GM03348 (cell line): Measurements from ENCODE around the gene TDRD3.

Experiments used
- DNase-seq: peaks from one replicate; pipeline ENCODE4 v3.0.0; 2012; ENCODE audit warnings: low spot score

The TDRD3 gene

DNA sequence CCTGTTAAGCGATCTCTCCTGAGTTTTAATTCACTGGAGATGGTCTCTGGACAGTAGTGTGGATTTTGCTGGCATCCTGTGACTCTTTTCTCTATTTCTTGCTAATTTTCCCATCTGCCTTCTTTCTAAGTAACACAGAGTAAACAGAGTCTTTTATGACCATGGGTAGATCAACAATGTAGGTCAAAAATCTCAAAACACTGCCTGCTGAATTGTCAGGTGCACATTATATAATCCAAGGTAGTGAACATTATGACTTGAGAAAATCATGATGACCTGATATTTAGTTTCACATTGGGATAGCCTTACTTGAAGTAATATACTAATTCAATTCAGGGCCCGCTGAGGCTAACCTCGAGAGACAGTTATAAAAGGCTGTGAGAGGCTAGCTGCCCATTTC lies 180.7 kb downstream of the TDRD3 start:
- DNase-seq = no peak

DNA sequence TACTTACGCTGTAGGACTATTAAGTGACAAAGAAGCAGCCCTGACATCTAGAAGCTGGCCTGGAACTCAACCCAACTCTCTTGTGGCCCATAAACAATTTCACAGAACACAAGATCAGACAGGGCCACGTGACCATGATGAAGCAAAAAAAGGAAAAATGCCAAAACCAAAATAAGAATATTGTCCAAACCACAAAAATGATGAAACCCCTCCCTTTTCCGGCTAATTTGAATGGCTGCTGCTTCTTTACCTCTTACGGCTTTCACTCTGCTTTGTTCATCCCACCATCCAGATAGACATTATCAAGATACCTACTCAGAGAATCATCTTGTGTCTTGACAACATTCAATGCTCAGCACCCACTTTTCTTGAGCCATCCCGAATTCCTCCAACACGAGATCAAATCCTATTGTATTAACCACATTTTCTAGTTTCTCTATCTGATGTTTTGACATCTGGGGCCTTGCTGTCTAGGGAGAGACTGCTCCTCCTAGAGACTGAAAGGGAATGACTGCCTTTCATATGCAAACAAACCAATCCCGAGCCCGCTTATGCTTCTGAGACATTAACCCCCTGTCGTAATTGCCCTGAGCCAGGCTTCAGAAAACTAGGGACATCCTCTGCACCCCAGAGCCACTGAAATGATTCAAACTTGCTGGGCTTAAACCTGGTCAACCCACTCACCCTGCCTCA lies 186.3 kb downstream of the TDRD3 start:
- peak; percentile 73 for DNase-seq

DNA sequence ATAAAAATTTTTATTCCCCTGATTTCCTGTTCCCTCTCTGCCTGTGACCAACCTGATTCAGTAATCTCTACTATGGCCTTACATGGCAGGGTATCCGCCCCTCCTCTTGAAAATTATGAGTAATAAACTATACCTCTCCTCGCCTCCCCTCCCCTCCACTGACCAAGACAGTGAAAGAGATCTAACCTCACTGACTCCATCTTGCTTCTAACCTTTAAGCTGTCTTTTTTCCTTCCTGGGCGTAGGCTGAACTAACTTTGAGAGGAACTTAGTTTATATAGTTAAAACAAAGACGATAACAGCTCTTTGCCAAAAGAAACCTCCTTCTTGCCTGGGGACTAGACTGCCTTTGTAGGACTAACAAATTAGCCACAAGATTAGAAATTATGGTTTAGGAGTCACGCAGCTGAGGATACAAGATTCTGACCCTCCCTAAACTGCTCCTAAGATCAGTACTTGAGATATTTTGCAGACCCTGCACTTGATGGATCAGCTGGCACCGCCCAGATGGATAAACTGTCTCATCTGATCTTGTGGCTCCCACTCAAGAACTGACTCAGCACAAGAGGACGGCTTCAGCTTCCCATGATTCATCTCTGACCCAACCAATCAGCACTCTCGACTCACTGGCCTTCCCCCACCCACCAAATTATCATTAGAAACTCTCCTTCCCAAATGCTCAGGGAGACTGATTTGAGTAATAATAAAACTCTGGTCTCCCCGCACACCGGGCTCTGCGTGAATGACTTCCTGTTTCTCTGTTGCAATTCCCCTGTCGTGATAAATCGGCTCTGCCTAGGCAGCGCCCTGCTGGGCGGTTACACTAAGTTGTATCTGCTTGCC lies 187.1 kb downstream of the TDRD3 start:
- peak; percentile 75 for DNase-seq

DNA sequence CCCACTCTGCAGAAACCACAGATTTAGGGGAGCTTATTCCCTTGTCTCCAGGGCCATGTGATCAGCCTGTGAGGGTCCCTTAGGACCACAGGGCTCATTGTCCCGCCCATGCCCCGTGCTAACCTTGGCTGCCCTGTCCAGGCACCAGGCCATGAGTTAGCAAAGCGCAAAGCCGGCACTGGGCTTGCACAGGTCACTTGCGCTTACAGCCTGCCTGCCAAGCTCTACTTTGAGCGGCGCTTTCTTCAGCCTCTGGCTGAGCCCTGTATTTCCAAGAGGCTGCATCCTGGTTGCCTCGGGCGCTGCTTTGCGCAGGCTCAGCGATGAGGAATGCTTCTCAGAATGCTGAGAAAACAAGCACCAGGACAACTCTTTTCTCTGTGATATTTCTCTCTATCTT lies 188.0 kb downstream of the TDRD3 start:
- no peak for DNase-seq

DNA sequence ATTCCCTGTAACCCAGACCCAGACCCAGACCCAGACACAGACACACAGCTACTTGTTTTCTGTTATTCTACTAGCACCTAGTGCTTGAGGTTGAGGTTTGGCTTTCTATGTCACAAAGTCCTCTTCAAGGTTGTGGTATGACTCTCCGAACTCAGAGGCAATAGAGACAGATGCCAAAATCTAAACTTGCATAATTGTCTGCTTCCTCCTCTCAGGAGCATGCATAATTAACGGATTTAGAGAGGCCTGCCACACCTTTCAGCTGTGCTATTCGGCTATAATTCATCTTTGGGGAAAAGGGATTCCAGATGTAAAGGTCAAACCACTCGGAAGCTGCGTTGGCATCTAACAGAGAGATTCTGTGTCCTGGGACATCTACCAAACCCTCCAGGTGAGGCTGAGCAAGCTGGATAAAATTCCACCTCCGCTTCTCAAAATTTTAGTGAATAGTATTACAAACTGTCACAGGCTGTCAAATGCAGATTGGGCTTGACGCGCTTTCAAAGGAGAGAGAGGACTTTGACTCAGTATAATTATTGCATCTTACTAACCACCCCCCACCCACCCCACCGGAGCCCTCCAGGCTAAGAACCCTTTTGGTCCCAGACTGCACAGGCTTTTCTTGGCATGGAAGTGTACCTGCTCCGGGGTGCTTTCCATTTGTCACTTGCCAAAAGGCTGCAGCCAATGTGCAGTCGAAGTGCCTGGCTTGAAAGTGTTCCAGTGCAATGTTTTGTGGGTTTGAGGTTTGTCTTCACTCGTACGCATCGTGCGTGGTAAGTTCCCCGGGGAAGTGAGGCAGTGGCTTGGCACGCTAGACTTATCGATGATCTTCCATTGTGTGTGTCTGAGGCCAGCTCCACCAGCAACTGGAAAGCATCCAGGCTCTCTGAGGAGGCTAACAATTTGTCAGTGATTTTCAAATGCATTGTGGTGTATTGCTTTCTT lies 194.1 kb downstream of the TDRD3 start:
- DNase-seq = peak; percentile 79

DNA sequence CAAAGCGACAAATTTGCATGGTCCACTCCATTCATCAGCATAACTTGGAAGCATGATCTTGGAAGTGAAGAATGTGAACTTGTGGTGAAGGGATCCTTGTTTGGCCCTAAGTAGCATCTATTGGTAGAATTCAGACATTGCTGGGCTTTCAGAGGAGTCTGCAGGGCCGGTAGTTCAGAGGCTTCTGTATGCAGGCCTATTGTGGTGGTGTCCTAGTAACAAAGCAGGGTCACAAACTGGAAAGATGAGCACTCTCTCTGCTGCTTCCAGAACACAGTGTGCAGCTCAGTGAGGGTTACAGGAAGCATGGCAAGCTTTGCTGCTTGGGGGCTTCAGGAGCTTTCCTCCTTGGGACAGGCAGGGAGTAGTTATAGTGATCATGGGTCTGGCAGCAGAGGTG lies 206.0 kb downstream of the TDRD3 start:
- no peak for DNase-seq

DNA sequence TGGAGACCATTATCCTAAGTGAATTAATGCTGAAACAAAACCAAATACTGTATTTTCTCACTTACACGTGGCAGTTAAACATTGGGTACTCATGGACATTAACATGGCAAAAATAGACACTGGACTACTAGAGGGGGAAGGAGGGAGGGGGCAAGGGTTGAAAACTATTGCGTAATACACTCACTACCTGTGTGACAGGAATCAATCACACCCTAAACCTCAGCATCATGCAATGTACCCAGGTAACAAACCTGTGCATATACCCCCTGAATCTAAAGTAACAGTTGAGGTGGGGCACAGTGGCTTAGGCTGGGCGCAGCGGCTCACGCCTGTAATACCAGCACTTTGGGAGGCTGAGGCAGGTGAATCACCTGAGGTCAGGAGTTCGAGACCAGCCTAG lies 207.0 kb downstream of the TDRD3 start:
- DNase-seq = no peak

DNA sequence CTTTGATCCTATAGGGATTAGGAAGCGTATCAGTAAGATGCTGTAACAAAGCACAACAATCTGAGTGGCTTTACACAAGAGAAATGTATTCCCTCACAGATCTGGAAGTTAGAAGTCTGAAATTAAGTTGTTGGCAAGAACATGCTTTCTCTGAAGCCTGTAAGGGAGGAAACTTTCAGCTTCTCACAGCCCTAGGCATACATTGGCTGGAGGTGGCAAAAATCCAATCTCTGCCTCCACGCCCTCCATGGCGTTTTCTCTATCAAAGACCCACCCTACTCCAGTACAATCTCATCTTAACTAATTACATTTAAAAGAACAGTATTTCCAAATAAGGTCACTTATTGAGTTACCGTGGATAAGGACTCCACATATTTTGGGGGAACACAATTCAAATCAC lies 211.9 kb downstream of the TDRD3 start:
- DNase-seq = no peak

DNA sequence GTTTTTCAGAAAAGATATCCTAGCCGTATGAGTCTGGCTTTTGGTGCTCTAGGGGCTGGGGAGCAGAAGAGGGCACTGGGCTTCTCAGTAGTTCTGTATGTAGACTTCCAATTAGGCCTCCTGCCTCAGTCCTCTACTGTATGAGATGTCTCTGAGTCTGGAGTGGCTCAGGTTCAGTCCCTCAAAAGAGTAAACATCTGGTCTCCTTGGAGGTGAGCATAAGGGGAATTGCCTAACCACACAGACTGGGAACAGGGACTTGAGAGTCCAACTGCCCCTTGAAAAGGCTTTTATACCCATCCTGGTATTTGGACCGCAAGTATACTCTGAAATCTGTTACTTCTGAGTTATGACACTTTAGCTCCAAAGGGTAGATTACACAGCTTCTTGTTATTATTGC lies 214.5 kb downstream of the TDRD3 start:
- no peak for DNase-seq

DNA sequence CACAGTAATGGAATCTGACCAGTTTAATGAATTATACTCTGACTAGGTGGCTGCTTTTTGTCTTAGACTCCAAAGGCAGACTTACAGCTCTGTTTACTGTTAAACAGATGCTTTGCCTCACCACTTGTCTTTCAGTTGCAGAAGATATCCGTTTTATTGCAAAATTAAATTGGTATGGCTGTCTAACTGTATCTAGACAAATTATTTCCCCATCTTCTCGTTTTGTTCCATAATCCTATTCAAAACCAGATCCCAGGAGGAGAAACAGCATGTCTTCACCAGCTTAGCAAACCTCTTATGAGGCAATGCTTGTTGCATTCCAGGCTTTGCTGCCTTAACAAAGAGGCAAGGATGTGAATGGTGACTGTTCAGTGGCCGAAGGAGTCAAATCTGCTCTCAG lies 215.6 kb downstream of the TDRD3 start:
- DNase-seq = no peak

DNA sequence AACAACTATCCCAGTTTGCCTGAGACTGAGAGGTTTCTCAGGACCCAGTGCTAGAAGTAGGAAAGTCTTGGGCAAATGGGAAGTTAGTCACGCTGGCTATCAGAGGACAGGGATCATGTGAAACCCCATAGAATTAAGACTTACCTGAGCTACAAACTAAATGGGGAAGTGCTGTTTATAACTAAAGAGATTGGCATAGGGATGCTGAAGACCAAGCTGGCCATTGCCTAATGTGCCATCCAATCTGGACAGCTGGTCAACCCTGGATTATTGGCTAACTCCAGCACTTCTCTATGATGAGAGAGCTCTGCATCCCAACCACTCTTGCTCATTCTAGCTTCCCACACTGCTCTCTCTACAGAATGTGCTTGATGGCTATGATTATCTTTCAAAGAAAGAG lies 216.1 kb downstream of the TDRD3 start:
- DNase-seq = no peak

DNA sequence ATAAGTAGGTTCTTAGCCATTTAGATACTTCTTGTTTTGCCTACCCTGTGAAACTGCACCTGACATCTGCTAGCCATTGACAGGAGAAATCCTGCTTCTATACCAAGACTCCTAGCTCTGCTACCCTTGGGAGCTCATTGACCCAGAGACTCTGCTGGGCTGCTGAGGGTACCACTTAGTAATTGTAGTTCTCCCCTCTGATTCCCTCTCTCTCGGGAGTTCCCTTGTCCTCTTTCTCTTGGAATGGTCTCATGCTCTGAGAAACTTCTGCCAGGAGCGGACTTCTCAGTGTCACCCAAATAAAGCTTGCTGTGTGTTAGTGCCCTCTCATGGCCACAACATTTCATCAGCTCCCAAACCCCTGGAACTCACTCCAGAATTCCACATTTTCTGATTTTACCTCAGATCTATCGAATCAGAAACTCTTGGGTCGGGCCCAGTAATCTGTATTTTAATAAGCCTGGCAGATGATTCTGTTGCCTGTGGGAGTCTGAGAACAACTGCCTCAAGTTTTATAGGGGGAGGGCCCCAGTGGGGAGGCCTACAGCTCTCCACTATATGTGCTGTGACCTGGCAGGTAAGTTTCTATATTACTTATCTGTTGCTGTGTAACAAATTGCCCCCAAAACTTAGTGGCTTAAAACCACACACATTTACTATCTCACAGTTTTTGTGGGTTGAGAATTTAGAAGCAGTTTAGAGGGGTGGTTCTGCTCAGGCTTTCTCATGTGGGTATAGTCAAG lies 221.1 kb downstream of the TDRD3 start:
- DNase-seq = peak; percentile 72

DNA sequence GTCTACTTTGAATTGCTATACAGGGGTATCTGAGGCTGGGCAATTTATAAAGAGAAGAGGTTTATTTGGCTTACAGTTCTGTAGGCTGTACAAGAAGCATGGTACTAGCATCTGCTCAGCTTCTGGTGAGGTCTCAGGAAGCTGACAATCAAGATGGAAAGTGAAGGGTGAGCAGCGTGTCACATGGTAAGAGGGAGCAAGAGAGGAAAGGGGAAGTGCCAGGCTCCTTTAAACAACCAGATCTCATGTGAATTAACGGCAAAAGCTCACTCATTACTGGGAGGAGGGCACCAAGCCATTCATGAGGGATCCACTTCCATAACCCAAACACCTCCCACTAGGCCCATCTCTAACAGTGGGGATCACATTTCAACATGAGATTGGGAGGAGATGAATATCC lies 222.4 kb downstream of the TDRD3 start:
- DNase-seq = no peak

DNA sequence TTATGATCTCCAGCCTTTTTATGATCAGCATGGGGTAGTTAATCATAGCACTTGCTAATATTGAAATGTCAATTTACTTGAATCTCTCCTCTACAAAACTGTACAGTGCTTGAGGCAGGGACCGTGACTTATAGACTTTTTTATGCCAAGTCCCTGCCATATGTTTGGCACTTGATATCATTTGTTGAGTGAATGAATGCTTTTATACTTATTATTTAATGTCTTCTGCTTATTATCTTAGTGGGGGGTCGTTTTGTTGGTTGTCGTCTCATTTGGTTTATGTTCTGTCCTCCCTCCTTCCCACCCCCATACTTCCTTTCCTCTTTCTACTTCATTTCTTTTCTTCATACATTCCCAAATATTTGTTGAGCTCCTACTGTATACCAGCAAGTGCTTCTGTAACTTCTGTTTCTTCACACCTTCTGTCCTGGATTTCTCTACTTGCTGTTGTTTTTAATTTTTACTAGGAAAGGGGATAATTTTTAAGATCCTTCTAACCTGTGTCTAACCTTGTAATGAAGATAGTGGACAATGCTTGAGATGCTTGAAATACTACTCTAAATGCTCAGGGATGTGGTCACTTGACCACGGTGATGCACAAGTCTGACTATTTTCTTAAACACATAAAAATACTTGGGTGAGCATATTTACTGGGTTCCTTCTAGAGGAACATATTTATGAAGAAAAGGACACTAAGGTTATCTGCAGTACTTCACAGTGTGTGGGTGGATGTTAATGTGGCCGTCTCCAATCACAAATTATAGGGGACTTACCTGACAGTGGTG lies 223.8 kb downstream of the TDRD3 start:
- peak; percentile 10 for DNase-seq

DNA sequence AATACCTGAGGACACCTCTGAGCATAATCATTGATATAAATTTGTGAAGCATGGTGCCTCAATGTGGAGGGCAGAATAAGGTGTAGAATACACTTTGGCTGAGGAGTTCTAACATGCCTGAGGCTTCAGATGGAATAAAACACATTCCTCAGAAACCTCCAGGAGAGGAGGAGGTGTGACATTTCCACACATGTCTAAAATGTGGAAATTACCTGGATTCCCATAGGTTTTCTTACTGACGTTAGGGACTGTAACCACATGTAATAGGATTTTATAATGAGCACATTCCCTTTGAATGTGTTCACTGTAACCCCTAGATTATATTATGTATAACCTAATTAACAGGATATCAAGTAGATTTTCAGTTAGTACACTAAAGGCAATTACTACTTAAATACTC lies 226.1 kb downstream of the TDRD3 start:
- no peak for DNase-seq
